ENCODE results near the gene AGFG1. TPM values are rescaled to one million over a fixed set of nuclear protein-coding genes. Genes with fewer than 3 reads are reported as not detected.

The AGFG1 gene
- total RNA-seq: 10 to 100 TPM; 85.9 to 89.4 TPM

DNA sequence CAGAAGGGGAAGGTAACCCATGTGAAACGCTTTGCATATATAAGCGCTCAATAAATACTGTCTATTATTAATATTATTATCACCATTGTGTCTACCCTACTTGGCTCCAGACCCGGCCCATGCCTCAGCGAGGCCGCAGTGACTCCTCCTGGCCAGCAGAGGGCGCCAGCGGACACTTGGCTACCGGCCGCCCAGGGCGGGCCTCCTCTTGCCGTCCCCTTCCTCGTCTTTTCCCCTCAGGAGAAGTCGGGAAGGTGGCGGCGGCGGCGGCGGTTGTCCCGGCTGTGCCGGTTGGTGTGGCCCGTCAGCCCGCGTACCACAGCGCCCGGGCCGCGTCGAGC is at the start of gene AGFG1:
AGFG1 (plus strand) TSS at position 233 of the 341 bp plus-strand sequence. CDS start 266 bp downstream, outside the sequence.
- ATAC-seq (ENCODE audit: insufficient number of reproducible peaks, low FRiP score, low read depth) (peak; percentile 81), DNase-seq (ENCODE audit: low spot score) (peak; percentile 27)
- Histone ChIP-seq H3K4me1 (ENCODE audit: control insufficient read depth in 1 of 2, low read depth in 2 of 2) (peaks cover 27 to 33% of the 10 kb centered on the region in 2 donors), H3K4me3 (peak within 1 kb of the TSS; percentile 99), H3K27me3 (replicated peaks; ENCODE audit: insufficient read depth) (no peaks in the 10 kb centered on the region), H3K9me3 (no peaks in the 10 kb centered on the region), H3K36me3 (no peaks in the 10 kb centered on the region), H3K27ac (peak within 1 kb of the TSS; percentile 89 to 91)
- TF ChIP-seq, protein P1, sequence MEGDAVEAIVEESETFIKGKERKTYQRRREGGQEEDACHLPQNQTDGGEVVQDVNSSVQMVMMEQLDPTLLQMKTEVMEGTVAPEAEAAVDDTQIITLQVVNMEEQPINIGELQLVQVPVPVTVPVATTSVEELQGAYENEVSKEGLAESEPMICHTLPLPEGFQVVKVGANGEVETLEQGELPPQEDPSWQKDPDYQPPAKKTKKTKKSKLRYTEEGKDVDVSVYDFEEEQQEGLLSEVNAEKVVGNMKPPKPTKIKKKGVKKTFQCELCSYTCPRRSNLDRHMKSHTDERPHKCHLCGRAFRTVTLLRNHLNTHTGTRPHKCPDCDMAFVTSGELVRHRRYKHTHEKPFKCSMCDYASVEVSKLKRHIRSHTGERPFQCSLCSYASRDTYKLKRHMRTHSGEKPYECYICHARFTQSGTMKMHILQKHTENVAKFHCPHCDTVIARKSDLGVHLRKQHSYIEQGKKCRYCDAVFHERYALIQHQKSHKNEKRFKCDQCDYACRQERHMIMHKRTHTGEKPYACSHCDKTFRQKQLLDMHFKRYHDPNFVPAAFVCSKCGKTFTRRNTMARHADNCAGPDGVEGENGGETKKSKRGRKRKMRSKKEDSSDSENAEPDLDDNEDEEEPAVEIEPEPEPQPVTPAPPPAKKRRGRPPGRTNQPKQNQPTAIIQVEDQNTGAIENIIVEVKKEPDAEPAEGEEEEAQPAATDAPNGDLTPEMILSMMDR (IDR thresholded peaks at IDR 0.05): peak; percentile 99

DNA sequence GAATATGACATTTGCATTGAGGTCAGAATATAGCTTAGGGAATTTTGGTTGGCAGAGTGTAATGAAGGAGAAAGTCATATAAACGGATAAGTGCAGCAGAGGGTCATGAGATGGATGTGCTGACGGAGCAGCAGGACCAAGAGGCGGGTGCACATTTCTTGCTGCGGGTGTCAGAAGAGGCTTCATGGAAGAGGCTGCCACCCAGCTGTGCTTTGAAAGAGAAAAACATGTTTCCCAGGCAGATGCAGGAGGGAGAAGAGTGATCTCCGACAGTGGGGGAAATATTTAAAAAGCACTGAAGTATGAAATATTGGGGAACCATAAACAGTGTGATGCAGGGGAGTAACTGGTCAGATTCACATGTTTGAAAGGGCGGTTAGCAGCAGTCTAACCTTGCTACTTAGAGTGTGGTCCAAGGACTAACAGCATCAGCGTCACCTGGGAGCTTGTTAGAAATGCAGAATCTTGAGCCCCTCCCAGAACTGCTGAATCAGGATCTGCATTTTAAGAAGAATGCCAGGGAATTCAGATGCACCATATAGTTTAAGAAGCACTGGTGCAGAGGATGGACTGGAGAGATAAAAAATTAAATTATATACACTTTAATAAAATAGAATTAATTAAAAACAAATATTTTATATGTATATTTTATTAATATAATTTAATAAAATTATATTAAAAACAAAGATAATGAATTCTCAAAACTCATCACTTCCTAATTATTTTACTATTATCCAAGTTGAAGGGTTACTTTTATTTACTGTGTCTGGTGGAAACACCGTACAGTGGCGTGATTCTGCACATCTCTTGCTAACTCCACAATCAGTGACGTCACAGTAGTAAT is 48.1 kb upstream of the AGFG1 start:
- Histone ChIP-seq H3K9me3 (no peaks in the 10 kb centered on the region), H3K4me1 (ENCODE audit: control insufficient read depth in 1 of 2, low read depth in 2 of 2) (no peaks in the 10 kb centered on the region), H3K27ac (no peak overlapping the region), H3K36me3 (no peaks in the 10 kb centered on the region), H3K4me3 (no peak overlapping the region), H3K27me3 (replicated peaks; ENCODE audit: insufficient read depth) (no peaks in the 10 kb centered on the region)
- DNase-seq (ENCODE audit: low spot score) (no peak), ATAC-seq (ENCODE audit: insufficient number of reproducible peaks, low FRiP score, low read depth) (no peak)
- TF ChIP-seq, protein P1 (IDR thresholded peaks at IDR 0.05): no peak

GRCh38 chr2:227428731-227429285 is 43.1 kb upstream of the AGFG1 start:
- Histone ChIP-seq H3K27me3 (replicated peaks; ENCODE audit: insufficient read depth) (no peaks in the 10 kb centered on the region), H3K4me3 (no peak overlapping the region), H3K4me1 (ENCODE audit: control insufficient read depth in 1 of 2, low read depth in 2 of 2) (no peaks in the 10 kb centered on the region), H3K9me3 (peaks cover 10% of the 10 kb centered on the region), H3K27ac (no peak overlapping the region), H3K36me3 (no peaks in the 10 kb centered on the region)
- TF ChIP-seq, protein P1 (IDR thresholded peaks at IDR 0.05): no peak
- no peak for DNase-seq (ENCODE audit: low spot score)
- no peak for ATAC-seq (ENCODE audit: insufficient number of reproducible peaks, low FRiP score, low read depth)

DNA sequence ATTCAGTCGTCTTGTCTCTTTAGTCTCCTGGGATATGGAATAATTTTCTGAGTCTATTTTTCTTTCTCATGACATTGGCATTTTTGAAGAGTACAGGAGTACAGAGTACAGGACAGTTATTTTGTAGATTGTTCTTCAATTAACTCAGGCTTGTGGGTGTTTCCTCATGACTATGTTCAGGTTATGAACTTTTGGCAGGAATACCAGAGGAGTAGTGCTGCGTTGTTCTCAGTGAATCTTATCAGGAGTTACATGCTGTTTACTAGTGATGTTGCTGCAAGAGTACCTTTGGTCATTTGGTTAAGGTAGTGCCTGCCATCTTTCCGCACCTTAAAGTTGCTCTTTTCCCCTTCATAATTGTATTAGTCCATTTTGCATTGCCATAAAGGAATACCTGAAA is 41.3 kb upstream of the AGFG1 start:
- DNase-seq (ENCODE audit: low spot score): no peak
- no peak overlapping the region for H3K4me3 ChIP-seq
- H3K4me1 ChIP-seq (ENCODE audit: control insufficient read depth in 1 of 2, low read depth in 2 of 2): no peaks in the 10 kb centered on the region
- TF ChIP-seq, protein P1 (IDR thresholded peaks at IDR 0.05): no peak
- peaks cover 10% of the 10 kb centered on the region for H3K9me3 ChIP-seq
- ATAC-seq (ENCODE audit: insufficient number of reproducible peaks, low FRiP score, low read depth): no peak
- H3K36me3 ChIP-seq: no peaks in the 10 kb centered on the region
- H3K27ac ChIP-seq: no peak overlapping the region
- no peaks in the 10 kb centered on the region for H3K27me3 ChIP-seq (replicated peaks; ENCODE audit: insufficient read depth)

DNA sequence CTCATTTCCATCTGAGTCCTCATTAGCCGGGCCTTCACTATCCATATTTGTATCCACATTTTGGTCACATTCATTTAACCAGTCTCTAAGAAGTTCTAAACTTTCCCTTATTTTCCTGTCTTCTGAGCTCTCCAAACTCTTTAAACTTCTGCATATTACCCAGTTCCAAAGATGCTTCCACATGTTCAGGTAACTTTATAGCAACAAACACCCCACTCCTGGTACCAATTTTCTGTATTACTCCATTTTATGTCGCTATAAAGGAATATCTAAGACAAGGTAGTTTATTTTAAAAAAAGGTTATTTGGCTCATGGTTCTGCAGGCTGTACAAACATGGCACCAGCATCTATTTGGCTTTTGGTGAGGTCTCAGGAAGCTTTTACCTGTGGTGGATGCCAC is 38.8 kb upstream of the AGFG1 start:
- no peak overlapping the region for H3K27ac ChIP-seq
- no peaks in the 10 kb centered on the region for H3K27me3 ChIP-seq (replicated peaks; ENCODE audit: insufficient read depth)
- DNase-seq (ENCODE audit: low spot score): no peak
- H3K9me3 ChIP-seq: peaks cover 10% of the 10 kb centered on the region
- H3K4me1 ChIP-seq (ENCODE audit: control insufficient read depth in 1 of 2, low read depth in 2 of 2): no peaks in the 10 kb centered on the region
- ATAC-seq (ENCODE audit: insufficient number of reproducible peaks, low FRiP score, low read depth): no peak
- TF ChIP-seq, protein P1 (IDR thresholded peaks at IDR 0.05): no peak
- no peak overlapping the region for H3K4me3 ChIP-seq
- no peaks in the 10 kb centered on the region for H3K36me3 ChIP-seq
